ENCODE measurements around the gene QTRT2.
A peak's percentile ranks its signal among the peaks of the same experiment; 100 is the strongest.

The QTRT2 gene

DNA sequence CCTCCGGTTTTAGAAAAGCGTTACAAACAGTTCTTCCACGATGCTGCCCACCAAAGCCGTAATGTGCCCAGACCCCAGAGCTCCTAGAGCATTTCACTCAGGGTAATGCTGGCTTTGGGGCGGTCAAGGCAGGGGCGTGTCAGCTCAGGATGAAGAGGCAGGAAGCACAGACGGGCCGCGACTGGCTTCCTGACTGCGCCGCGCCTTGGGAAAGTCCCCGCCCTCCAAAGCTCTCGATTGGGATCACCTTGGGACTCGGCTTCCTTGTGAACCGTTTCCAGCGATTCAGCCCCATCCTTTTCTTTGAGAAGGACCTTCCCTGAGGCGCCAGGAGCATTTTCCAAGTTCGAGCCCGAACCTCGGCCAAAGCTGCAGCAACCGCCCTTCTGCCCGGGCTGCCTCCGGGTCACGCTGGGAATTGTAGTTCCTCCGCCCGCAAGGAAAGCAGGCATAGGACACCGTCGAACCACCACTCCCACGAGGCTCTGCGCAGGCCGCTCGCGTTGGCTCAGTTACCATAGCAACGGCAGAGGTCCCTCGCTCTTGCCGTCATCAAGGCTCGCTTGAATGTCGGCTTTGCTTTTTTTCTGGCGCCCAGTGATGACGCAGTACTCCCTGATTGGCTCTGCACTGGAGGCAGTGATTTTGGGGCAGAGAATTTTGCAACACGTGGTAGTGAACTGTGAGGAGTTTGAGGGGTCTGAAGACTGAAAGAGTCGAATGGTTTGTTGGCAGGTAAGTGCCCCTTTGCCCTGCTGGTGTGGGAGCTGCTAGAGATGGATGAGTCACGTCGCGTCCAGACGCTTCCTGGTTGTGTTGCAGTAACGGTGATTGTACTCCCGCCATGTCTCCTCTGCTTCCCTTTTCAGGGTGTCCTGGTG, at the start of gene QTRT2, which contains the start of gene CCDC191:
QTRT2 (plus strand) TSS at position 608 of the 881 bp plus-strand sequence. CDS start 8,521 bp downstream, outside the sequence.
CCDC191 (minus strand) TSS at position 397 of the 881 bp plus-strand sequence; CDS start at position 337, 60 bp downstream.
- DNase-seq: peak; percentile 100

DNA sequence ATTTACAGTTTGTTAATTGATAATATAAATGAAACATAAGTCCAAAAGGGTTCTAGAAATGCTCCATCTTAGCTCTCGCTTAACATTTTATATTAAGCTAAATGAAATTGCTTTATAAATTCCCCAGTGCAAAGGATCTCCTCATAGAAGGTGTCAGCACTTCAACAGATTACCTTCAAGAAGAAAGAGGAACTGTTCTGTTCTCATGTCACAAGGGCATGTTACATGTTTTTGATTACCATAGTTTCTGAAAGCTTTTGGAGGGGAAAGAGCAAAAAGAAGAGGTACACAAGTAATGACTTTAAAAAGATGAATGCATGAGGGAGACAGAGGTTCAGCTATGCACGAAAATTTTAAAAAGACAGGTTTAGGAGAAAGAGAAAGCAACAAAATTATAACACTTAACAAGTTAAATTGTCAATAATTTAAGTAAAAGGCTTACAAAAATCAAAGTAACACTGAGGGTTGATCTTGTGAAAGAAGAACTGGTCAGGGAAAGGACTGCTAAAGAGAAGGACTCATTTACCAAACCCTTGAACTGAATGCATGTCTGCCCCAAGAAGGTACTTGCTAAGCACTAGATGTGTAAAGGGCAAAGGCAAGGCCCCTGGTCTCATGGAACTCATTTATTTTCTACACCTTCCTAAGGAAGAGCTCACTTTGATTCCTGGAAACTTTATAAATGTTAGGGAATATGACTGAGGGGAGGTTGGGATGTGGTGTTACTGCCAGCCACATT, 45.3 kb upstream of the QTRT2 start:
- no peak for DNase-seq

DNA sequence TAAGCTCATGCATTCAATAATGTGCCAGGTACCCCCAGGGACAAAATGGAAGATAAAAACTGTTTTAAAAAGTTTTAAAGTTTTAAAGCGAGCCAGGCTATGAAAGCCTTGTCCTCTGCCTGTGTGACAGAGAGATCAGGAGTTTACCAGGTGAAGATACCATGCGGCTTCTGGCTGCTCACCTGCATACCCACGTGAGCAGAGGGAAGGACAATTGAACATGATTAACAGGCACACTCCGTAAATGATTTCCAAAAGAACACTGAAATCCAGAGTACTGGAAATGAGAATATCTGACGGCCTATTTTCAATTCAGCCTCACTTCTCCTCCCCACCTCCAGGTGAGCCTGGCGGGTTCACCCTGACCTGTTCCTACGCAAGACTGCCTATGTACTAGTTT, 42.3 kb upstream of the QTRT2 start:
- no peak for DNase-seq

DNA sequence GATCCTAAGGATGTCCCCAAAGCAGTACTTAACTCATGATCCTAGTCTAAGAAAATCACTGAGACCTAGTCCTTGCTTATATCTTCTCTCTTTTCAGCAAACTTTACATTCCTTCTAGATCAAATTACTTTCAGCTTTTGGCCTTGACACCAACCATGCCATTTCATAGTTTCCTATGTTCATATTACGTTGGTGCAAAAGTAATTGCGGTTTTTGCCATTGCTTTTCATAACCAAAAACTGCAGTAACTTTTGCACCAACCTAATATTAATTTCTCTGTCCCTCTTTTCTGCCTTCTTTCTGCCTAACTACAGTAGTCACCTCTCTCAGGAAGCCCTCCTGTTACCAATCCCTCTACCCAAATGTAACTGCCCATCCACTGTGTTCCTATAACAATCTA, 37.1 kb upstream of the QTRT2 start:
- DNase-seq: no peak

DNA sequence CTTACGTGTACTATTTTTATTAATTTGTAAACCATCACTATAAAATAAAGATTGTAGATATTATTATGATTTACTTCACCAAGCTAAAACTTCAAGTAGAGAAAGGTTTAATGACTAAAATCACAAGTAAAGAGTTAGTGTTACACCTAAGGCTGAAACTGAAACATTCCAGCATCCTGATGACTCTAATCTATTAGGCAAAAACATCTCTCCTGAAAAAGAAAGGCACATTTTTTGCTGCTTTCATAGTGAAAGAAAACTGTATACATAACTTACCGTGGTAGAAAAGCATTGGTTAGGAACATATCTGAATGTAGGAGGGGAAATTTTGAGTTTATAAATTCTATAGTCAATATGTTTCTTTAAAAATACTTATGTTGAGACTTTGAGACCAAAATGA, 35.6 kb upstream of the QTRT2 start:
- DNase-seq: no peak

DNA sequence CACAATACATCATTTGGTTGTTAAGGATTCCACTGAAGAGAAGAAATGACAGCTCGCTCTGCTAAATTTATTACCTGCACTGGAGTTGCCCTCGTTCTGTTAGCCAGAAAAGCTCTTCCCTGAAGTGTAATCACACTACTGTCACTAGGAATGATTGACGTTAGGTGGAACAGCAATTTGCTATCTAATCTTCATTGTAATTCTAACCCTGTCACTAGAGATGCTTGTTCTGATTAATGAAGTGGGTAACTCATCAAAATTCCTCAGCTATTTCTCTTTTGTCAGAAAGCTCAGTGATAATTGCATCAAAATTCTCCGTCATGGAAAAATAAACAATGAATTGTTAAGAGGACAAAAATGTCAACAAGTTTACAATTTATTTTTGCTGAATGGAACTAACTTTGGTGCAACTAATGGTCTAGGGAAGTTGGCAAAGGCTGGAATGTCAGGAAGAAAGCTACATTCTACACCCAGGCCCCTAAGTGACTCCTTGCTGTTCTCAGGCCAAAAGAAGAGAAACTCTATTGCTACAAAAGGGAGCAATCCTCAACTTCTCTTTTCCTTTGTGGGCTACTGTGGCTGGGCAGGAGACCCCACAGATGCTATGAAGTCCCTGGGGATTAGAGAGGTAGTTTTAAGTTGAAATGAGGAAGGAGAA, 34.3 kb upstream of the QTRT2 start:
- DNase-seq: no peak

DNA sequence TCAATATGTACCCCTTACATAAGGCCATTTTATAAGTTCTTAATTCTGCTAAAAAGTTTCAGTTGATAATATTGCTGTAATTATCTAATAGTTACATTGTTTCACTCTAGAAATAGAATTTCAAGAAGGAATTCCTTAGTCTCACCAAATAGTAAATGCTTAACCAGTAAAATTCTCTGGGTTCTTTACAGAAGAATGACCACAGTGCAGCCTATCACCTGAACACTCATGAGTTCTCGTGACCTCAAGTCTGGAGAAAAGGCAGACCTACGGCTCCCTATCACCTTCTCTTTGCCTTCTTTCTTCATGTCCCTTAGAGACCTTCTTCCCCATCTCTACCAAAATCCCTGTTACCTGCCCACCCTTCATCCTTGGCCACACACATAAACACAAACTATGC, 31.1 kb upstream of the QTRT2 start:
- no peak for DNase-seq

DNA sequence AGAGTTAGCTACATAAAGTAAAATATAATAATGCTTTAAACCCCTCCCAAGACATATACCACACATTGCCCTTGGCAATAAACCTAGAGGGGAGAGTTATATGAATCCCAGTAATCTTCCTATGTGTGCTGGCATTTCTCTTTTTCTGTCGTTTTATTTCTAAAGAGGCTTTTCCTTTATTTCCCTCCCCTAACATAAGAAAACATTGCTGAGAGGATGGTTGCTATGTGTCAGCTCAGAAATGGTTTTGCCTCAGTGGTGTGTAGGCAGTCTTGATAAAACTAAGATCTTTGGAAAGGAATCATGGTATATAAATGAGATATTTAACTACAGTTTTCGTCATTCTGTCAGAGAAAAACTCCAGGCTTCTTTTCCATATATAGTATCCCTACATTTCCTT, 30.2 kb upstream of the QTRT2 start:
- no peak for DNase-seq

DNA sequence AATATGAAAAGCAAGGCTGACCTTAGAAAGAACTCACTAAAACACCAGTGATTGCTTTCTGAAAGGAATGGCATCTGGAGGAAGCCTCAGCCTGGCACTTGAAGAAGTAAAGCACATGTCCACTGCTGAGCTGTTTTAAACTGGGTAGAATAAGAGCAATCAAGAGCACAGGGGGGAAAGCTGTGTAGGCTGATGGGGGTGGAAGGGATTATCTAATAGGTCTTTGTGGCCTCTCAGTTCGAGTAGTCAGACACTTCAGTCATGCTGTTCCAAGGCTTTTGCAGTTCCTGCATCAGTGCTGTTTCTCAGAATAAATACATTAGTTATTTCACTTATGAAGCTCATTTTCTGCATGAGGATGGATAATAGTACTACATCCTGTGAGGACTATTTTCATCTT, 22.8 kb upstream of the QTRT2 start:
- no peak for DNase-seq

DNA sequence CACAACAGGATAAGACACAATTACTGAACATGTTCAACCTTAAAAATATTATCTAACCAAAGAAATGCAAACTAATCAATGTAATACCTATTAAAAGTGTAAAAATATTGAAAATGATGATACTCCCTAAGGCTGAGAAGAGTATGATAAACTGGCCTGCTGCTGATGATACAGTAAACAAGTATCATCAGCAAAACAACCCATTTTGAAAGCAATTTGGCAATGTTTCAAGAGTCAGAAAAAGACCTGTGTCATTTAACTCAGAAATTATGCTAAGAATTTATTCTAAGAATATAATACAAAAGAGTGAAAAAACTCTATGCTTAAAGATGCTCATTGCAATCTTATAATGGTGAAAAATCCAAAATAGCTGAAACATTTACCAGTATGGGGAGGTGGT, 22.3 kb upstream of the QTRT2 start:
- DNase-seq: no peak

DNA sequence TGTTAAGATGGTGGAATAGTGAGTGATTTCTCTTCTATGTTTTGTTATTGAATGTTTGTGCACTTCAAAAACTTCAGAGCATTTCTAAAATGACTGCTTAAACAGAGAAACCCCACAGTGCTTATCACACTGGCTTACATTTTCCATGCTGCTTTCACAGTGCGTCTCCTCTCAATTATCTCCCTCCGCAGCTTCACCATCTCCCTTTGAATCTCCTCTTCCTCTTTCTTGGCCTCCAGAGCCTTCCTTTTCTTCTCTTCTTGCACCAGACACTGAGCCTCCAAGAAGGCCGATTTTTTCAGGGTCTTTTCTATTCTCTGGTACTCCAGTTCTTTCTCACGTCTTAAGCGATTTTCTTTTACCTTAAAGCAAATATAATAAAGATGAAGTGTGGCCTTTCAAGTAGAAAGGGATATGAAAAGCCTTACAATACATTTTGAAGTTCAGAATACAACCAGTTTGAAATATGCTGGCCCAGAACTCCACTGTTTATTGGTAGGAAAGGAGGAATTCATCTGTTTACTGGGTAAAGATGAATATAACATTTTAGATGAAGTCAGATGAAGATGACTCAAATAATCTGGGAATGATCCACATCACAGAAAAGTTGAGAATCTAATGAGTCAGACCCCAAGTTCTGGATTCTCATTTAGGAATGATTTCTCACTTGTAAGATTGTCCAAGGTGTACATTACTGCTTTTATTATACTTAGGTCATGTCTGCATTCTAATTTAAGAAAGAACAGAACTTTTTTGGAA, 21.6 kb upstream of the QTRT2 start:
- no peak for DNase-seq

DNA sequence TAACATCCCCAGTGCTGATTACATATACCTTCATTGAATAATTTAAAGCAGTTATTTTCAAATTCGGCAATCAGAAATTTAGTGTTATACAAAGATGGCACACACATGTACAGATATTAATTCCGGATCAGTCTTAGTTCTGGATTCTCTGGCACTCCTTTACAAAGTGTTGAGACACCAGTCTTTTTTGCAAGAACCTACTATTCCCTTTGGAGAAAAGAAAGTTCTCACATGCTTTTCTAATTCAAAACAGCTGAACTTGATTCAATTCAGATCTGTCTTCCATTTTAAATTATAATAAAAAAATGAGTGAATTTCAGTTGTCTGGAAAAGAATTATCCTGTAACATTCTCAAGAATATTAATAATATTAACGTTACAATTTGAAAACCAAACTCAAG, 20.6 kb upstream of the QTRT2 start:
- no peak for DNase-seq

DNA sequence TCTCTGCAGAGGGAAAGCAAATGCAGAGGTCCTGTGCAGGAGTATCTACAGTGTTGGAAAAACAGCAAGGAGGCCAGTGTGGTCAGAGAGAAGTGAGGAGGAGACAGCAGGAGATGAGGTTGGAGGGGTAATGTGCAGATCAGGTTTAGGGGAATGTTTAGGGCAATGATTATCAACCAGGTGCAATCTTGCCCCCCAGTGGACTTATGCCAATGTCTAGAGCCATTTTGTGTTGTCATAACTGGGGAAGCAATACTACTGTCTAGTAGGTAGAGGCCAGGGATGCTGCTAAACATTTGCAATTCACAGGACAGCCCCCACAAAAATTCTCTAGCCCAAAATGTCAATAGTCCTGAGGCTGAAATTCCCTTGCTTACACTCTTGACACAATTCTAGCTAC, 13.3 kb upstream of the QTRT2 start:
- DNase-seq: no peak

DNA sequence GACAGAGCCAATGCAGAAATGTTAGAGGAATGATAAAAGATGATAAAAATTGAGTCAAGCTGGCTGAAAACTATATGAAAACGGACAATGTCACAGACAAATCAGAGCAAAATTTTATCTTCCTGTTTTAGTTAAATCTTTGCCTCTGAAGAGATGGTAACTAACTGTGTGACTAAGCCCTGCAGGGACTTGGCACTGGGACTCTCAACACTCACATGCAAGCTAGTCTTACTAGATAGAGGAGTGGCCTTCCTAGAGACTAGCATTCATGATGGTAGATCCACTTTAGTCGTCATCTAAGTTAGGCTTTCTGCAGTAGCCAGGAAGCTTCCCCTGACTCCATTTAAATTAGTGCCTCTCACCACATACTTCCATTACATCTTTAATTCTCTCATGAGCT, 4.3 kb upstream of the QTRT2 start:
- no peak for DNase-seq

DNA sequence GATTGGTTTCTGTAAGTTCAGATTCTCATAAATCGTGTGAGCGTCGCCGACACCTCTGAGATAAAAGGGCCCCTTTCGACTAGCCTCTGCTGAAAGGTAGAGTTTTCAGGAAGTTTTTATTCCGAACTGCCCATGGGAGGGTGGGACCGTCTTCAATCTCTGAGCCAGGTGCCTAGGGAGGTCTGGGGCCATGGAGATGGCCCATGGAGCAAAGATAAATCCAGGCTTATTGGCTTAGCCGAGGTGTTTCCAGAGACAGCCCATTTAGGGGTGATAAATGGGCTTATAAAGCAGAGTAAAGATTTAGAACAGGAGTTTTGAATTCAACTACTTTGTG, 442 bp downstream of the QTRT2 start:
- no peak for DNase-seq

DNA sequence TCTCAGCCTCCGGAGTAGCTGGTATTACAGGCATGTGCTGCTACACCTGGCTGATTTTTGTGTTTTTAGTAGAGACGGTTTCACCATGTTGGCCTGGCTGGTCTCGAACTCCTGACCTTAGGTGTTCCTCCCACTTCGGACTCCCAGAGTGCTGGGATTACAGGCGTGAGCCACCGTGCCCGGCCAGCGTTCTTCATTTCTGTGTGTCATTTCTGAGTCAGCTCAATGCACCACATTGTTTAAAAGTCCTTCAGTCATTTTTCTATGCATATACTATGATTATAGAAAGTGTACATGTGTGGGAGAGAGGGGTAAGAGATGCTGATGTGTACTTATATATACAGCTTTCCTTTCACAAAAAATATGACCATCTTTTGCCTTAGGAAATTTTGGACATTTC, 2.1 kb downstream of the QTRT2 start:
- DNase-seq: no peak

DNA sequence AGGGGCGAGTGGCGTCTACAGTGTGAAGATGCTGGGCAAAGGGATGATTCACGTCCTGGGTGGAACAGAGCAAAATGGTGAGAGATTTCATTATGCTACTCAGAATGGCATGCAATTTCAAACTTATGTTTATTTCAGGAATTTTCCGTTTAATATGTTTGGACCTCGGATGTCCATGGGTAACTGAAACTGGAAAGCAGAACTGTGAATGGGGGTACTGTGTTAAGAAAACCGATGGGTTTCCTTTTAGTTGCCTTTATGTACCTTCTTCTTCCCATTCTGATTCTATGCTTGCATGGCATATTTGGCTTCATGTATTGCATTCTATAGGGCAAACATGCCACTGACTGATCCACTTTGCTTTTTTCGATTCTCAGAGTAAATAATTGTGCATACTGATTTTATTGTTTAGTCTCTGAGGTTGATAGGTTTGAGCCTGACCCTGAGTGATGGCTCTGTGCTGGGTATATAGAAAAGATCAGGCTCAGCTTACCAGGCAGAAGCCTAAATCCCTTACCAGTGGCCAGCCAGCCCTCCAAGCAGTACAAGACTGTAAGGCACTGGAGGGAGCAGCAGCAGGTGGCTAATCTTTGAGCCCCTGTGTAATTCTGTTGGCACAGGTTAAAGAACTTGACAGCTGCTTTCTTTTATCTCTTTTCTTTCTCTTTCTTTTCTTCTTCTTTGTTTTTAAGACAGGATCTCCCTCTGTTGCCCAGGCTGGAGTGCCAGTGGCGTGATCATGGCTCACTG, 4.5 kb downstream of the QTRT2 start:
- no peak for DNase-seq

DNA sequence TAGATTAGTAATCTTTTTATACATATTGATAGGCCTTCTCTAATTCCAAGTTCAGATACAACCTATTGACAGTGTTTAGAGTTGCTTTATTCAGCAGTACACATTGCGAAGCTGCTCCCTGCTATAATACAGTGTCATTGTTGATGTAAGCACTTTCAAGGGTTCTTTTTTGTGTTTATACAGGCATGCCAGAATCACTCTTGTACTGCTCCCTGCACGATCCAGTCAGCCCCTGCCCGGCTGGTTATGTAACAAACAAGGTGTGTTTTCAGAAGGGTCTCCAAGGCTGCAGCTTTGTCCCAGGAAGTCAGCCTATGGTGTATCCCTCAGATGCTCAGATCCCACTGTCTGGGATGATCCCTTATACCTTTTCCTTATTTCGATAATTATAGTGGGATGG, 11.3 kb downstream of the QTRT2 start:
- DNase-seq: no peak

DNA sequence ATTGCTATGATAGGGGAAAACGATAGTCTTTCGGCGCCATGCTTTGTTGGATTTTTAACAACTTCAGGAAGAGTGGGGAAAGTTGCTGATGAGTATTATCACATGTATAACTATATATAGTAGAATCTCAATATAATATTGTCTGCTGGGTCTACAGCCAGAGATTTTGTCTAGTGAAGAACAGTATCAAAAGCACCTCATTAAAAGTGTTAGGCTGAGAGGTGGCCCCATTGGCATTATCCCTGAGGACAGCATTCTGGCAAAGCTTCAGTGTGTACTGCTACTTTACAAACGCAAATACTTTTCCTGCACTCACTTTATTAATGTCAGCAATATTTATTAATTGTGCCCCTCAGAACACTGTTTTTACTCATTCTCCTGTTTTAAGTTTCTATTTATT, 11.8 kb downstream of the QTRT2 start:
- DNase-seq: no peak

DNA sequence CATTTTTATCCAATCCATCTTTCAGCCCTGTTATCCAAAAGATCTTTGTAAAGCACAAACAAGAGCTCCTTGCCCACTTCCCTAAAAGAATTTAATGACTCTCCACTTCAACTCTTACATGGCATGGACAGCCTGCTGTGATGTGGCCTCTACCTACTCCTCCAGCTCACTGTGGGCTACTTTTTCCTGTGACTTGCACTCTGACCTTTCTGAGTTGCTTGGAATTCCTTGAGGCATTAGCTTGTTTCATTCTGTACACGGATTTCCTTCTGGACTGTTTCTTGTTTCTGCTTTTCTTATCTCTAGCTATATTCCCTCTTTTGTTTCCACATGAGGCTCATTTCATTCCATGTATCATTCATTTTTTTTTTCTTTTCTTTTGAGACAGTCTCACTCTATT, 15.2 kb downstream of the QTRT2 start:
- no peak for DNase-seq

DNA sequence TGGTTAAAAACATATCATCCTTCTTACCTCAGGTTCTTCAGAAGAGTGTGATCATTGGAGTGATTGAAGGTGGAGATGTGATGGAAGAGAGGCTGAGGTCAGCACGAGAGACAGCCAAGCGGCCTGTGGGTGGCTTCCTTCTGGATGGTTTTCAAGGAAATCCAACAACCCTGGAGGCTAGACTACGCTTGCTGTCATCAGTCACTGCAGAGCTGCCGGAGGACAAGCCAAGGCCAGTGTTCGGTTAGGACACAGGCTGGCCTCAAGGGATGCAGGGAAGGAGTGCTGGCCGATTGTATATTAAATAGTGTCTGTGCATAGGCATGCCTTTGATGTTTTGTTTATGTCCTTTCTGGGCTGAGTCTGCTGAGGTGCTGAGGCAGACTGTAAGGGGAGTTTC, 20.2 kb downstream of the QTRT2 start:
- no peak for DNase-seq

DNA sequence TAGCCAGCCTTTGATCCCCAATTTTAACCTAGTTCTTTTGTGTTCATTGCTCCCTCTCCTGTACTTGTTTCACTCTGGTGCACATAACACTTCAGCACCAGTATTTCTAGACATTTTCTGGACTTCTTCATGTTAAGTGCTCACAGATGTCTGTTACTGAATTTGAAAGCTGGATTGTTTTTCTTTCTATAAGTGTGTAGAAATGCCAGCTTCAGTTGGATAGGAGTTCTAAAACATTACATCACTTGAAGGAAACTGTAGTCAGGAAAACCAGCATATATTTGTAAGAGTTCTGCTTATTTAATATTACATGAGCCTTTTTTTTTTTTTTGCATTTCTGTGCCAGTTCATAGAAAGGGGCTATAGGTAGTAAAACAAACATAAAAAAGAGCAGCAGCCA, 21.6 kb downstream of the QTRT2 start:
- no peak for DNase-seq
